LoVo (cell line): ENCODE measurements around the gene RFC3.
"Not testable (repeated sequence)": the region's sequence is repeated elsewhere in the genome, so short reads cannot be mapped to it uniquely, and the experiment has no call there.

Experiments used
- DNase-seq: peaks from one replicate; pipeline ENCODE4 v3.0.0-alpha.2; 2016; ENCODE audit warnings: low spot score

Gene RFC3

GRCh38 chr13:33806470-33807248 lies 11.3 kb upstream of the RFC3 start:
- no peak for DNase-seq

DNA sequence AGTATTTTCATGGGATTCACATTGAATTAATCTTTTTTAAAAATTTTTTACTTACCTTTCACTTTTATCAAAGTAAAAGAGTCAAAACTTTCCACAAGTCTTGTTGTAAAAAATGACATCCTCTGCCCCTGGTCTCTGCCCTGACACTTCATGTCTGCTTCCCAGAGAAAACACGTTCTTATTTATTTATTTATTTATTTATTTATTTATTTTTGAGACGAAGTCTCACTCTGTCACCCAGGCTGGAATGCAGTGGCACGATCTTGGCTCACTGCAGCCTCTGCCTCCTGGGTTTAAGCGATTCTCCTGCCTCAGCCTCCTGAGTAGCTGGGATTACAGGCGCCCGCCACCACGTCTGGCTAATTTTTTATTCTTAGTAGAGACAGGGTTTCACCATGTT lies 5.1 kb upstream of the RFC3 start:
- DNase-seq, result not testable (repeated sequence)

- no peak for DNase-seq
These were observed 2.9 kb upstream of the RFC3 start for GRCh38 chr13:33815011-33815550.

GRCh38 chr13:33816912-33817311 lies 1.0 kb upstream of the RFC3 start:
- no peak for DNase-seq

- peak; percentile 1 for DNase-seq
These were observed 442 bp upstream of the RFC3 start for GRCh38 chr13:33817513-33817900.

DNA sequence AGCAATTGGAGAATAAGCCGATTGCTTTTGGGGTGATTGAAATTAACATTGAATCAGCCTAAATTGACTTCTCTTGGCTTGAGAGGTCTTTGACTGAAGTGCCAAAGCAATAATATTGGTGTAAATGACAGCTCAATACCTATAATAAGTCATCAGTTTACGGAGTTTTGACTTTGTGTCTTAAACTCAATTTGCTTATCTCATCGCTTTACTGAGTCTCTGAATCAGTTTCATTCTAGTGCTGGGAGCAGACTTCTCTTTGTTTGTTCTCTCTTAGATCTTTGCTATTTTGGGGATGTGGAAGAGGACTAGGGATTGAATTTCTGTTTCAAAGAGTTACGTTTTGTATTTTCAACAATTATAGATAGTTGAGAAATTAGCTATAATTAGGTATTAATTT lies 7.1 kb downstream of the RFC3 start:
- no peak for DNase-seq

GRCh38 chr13:33827139-33827538 lies 9.2 kb downstream of the RFC3 start:
- DNase-seq, result no peak

DNA sequence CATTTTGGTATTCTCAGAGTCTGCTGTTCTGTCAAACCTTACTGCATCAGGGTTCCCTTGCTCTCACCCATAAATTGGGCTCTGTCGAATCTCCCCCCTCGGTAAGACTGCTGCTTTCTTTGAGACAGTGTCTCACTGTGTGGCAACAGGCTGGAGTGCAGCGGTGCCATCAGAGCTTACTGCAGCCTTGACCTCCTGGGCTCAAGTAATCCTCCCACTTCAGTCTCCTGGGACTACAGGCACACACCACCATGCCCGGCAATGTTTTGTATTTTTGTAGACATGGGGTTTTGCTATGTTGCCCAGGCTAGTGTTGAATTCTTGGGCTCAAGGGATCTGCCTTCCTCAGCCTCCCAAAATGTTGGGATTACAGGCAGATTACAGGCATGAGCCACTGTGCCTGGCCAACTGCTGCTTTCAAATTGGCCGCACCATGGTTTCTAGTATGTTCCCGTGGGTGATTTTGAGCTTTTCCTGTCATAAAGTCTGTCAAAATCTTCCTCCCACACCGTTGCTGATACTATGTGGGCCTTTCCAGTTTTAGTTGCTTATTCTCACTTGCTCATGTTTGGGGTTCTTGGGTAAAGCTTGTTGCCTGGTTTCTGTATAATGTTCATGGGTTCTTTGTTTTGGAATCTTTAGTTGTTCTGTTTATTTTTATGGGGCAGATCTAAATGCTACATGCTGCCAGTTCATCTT lies 10.6 kb downstream of the RFC3 start:
- no peak for DNase-seq

GRCh38 chr13:33832872-33833271 lies 14.9 kb downstream of the RFC3 start:
- no peak for DNase-seq

- no peak for DNase-seq
These were observed 20.7 kb downstream of the RFC3 start for GRCh38 chr13:33838647-33839046.

DNA sequence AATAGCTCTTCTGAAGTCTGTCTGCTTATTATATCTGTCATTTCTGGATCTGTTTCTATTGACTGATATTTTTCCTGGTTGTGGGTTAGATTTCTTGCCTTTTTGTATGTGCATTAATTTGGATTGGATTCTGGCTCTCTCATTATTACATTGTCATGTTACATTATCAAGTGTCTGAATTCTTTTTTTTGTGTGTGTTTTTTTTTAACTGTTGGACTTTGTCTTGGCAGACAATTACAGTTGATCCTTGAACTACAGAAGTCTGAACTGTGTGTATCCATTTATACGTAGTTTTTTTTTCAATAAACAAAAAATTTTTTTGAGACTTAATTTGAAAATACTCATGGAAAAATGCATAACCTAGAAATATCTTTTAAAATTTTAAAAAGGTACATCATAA lies 22.5 kb downstream of the RFC3 start:
- no peak for DNase-seq

DNA sequence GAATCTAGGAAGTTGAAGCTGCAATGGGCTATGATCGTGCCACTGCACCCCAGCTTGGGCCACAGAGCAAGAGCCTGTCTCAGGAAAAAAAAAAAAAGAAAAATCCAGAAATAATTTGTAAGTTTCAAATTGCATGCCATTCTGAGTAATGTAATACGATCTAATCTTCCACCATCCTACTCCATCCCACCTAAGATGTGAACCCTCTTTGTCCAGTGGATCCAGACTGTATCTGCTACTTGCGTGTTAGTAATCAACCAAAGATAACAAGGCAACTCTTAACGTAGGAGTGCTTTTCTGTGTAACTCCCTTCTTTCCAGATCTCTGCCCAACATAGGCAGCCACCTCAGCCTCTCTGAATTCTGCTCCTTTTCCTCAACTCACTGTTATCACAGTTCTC lies 24.3 kb downstream of the RFC3 start:
- no peak for DNase-seq

DNA sequence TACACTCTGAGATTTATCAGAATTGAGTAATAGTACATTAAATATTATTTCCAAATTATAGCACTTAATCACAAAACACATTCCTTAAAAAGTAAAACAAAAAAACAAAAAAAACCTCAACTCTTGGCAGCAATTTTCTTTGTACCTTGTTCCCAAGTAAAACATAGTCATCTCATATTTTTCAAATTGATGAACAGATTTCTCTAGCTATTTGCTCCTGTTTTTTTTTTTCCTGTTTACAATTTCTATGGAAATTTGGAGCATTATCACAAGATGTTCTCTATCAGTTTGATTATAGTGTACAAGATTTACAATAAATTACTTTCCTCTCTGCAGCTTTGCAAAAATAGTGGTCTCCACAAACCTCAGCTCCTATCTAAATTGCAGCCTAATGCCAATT lies 25.0 kb downstream of the RFC3 start:
- DNase-seq, result no peak

- no peak for DNase-seq
These were observed 27.8 kb downstream of the RFC3 start for GRCh38 chr13:33845572-33846302.

GRCh38 chr13:33846303-33847062 lies 28.5 kb downstream of the RFC3 start:
- DNase-seq, result no peak

DNA sequence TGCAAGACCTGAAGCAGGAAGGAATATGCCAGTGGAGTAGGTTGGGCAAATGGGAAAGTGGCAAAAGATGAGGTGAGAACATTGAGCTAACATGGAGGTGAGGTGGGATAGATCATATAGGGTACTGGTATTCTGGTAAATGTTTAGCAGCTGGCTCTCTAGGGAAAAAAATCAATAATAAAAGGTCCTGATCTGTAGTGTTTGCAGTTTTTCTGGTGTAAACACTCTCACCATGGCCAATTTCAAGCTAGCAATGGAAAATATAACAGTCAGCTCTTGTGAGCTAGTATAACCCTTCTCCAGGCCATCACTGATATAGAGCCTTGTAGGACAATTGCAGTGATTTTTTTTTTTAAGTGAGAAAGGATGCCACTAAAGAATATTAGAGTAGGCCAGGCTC lies 31.3 kb downstream of the RFC3 start:
- DNase-seq, result no peak

- DNase-seq, result no peak
These were observed 37.5 kb downstream of the RFC3 start for GRCh38 chr13:33855371-33855895.

GRCh38 chr13:33859691-33860303 lies 41.8 kb downstream of the RFC3 start:
- DNase-seq, result no peak

DNA sequence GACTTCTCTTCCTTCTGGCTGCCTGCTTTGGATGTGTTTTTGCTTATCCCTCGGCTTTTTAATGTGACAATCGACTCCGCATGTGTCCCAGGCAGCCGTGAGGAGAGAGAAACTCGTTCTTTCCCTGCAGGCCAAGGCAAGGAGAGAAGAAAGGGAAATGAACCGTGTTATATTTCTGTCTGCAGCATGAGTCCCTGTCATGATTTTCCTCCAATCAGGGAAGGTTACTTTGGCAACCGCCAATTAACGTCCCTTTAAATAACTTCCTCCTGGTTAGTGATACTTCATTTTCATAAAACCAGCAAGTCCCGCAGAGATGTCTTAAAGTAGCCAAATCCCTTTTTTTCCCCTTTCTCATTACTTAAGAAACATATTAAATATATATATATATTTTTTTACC lies 42.6 kb downstream of the RFC3 start:
- DNase-seq, result no peak

DNA sequence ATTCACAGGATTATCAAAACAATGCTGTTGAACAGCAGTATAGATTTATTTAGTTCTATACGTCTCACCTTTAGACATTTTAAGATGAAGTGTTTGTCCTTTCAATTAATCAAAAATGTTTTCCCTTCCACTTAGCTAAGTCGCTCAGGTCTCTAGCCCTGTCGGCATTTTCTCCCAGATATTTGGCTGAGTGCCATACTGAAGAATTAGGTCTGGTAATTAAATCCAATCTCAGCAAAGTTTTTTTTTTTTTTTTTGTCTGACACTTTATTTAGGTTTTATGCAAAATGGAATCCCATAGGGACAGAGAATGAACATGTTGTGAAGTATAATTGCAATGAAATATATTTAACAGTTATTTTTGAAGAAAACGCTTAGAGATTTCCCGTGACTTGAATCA lies 44.1 kb downstream of the RFC3 start:
- peak; percentile 8 for DNase-seq

DNA sequence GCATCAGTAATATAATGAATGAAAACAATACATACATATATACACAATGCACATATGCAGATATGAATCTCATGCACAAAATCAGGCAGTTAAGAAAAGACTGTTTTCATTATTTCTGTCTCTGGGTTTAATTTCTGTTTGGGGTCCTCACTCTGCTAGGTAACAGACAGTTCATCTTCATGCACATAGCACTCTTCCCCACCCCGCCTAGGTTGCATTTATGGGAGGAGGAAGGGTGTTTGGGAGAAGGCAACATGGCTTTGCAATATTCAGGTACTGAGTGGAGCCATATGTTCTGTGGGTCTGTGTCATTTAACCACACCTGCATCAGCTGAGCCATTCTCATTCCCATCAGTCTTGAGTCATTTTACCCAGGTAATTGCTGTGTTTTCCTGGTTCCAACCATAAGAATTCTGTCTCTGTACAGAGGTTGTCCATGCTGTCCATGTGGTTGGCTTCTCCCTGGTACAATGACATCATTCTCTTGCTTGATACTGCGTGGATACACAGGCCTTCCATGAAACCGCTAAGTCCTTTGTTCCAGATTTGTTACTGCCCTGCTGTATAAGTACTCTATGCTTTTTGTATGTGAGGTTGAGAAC lies 45.3 kb downstream of the RFC3 start:
- DNase-seq, result no peak
